Measurements from ENCODE around the gene RAB15.

The RAB15 gene

GRCh38 chr14:64955297-64955696 is 16.8 kb downstream of the RAB15 start:
- no peak for DNase-seq (ENCODE audit: low read depth in 2 of 2)

- DNase-seq (ENCODE audit: low read depth in 2 of 2): no peak
Observed at GRCh38 chr14:64954491-64955240, 17.5 kb downstream of the RAB15 start.

- DNase-seq (ENCODE audit: low read depth in 2 of 2): no peak
Observed at GRCh38 chr14:64953661-64954060, 18.5 kb downstream of the RAB15 start.

- DNase-seq (ENCODE audit: low read depth in 2 of 2): no peak
Observed at GRCh38 chr14:64953310-64953654, 18.9 kb downstream of the RAB15 start.

GRCh38 chr14:64952598-64953309 is 19.4 kb downstream of the RAB15 start:
- DNase-seq (ENCODE audit: low read depth in 2 of 2): no peak

GRCh38 chr14:64951724-64952123 is 20.4 kb downstream of the RAB15 start:
- no peak for DNase-seq (ENCODE audit: low read depth in 2 of 2)

GRCh38 chr14:64951291-64951690 is 20.8 kb downstream of the RAB15 start:
- DNase-seq (ENCODE audit: low read depth in 2 of 2): no peak

- no peak for DNase-seq (ENCODE audit: low read depth in 2 of 2)
Observed at GRCh38 chr14:64950889-64951288, 21.2 kb downstream of the RAB15 start.

GRCh38 chr14:64948612-64949210 is 23.4 kb downstream of the RAB15 start:
- DNase-seq (ENCODE audit: low read depth in 2 of 2): no peak

GRCh38 chr14:64947710-64948611 is 24.2 kb downstream of the RAB15 start:
- DNase-seq (ENCODE audit: low read depth in 2 of 2): no peak

GRCh38 chr14:64946310-64947045 is 25.7 kb downstream of the RAB15 start:
- DNase-seq (ENCODE audit: low read depth in 2 of 2): no peak

GRCh38 chr14:64945431-64946178 is 26.5 kb downstream of the RAB15 start:
- DNase-seq (ENCODE audit: low read depth in 2 of 2): no peak

GRCh38 chr14:64944861-64945260 is 27.3 kb downstream of the RAB15 start:
- no peak for DNase-seq (ENCODE audit: low read depth in 2 of 2)

GRCh38 chr14:64944041-64944440 is 28.1 kb downstream of the RAB15 start:
- no peak for DNase-seq (ENCODE audit: low read depth in 2 of 2)

GRCh38 chr14:64943556-64943955 is 28.6 kb downstream of the RAB15 start:
- DNase-seq (ENCODE audit: low read depth in 2 of 2): no peak

- no peak for DNase-seq (ENCODE audit: low read depth in 2 of 2)
Observed at GRCh38 chr14:64942531-64943111, 29.5 kb downstream of the RAB15 start, which contains the start of gene GPX2. GPX2 (minus strand) TSS chr14:64942745; CDS start chr14:64942726, 19 bp downstream.

GRCh38 chr14:64940336-64940910 is 31.7 kb downstream of the RAB15 start:
- no peak for DNase-seq (ENCODE audit: low read depth in 2 of 2)

GRCh38 chr14:64939817-64940190 is 32.3 kb downstream of the RAB15 start:
- DNase-seq (ENCODE audit: low read depth in 2 of 2): no peak

- DNase-seq (ENCODE audit: low read depth in 2 of 2): no peak
Observed at GRCh38 chr14:64938972-64939816, 32.9 kb downstream of the RAB15 start.

Data from activated CD8-positive, alpha-beta memory T cell treated with anti-CD3 and anti-CD28 coated beads for 4 hours (primary cell).